Calu3 (cell line): Measurements from ENCODE around the gene TTC28. TPM values are rescaled to one million over a fixed set of nuclear protein-coding genes. Genes with fewer than 3 reads are reported as not detected.

ENCODE experiments used
- BruUV-seq: library from RNA; stranded (reverse); fragments of 400-500 nt; replicated peaks from 2 replicates; lab custom pipeline; 2021; lab: Mats Ljungman, UMichigan
- CTCF ChIA-PET: fragments of 300-600 bp; sonication (Branson Sonifier 250); formaldehyde crosslinking; loops from one replicate; lab custom pipeline; 2022; ENCODE audit warnings: antibody characterized with exemption; lab: Charles Lee
- DNase-seq: peaks from one replicate; pipeline ENCODE4 v3.0.0; 2022
- H3K27ac Mint-ChIP-seq: one replicate; pipeline ENCODE4 v1.8.0; 2022; ENCODE audit warnings: mixed read lengths; ENCODE audit not compliant: unreplicated experiment
- H3K27me3 Mint-ChIP-seq: one replicate; pipeline ENCODE4 v1.8.0; 2022; ENCODE audit warnings: mixed read lengths; ENCODE audit not compliant: unreplicated experiment
- H3K36me3 Mint-ChIP-seq: one replicate; pipeline ENCODE4 v1.8.0; 2022; ENCODE audit warnings: mild to moderate bottlenecking, moderate library complexity, mixed read lengths; ENCODE audit not compliant: insufficient read depth, unreplicated experiment
- H3K4me1 Mint-ChIP-seq: one replicate; pipeline ENCODE4 v1.8.0; 2022; ENCODE audit warnings: mild to moderate bottlenecking, low read depth, mixed read lengths; ENCODE audit not compliant: unreplicated experiment
- H3K4me3 Mint-ChIP-seq: one replicate; pipeline ENCODE4 v1.8.0; 2022; ENCODE audit warnings: mild to moderate bottlenecking, low read depth, moderate library complexity, mixed read lengths; ENCODE audit not compliant: unreplicated experiment
- H3K9me3 Mint-ChIP-seq: one replicate; pipeline ENCODE4 v1.8.0; 2022; ENCODE audit warnings: low read depth, mixed read lengths; ENCODE audit not compliant: unreplicated experiment
- CTCF ChIP-seq: fragments of 200-600 bp; IDR thresholded peaks from one replicate; pipeline ENCODE4 v1.8.0; 2022; ENCODE audit warnings: antibody characterized with exemption; ENCODE audit not compliant: unreplicated experiment
- intact Hi-C: fragments of 100-400 bp; cut with micrococcal nuclease; formaldehyde crosslinking; loops from one replicate; pipeline ENCODE4 v1.10.0; 2022; ENCODE audit not compliant: unreplicated experiment
- total RNA-seq: library from RNA; stranded (reverse); gene quantifications from 2 replicates; pipeline ENCODE4 v1.2.3, GENCODE V29; 2022

The TTC28 gene
- total RNA-seq, 1 experiment from 2014 or later = 5.2 TPM

- DNase-seq = no peak
- H3K4me3 Mint-ChIP-seq = no peak overlapping the region
- no peak for TF ChIP-seq CTCF
- CTCF ChIA-PET = interaction anchor here (0.5 kb wide), 1 partner anchor 13 kb away, joined by 3 read pairs; no protein-coding TSS in a partner anchor
- H3K27me3 Mint-ChIP-seq = peaks cover 45% of the 10 kb centered on the region
- no peaks in the 10 kb centered on the region for H3K4me1 Mint-ChIP-seq
- no TSS peak for BruUV-seq
- H3K9me3 Mint-ChIP-seq = no peaks in the 10 kb centered on the region
- H3K36me3 Mint-ChIP-seq = no peaks in the 10 kb centered on the region
- no peak overlapping the region for H3K27ac Mint-ChIP-seq
- intact Hi-C loops = no loop called here
These were observed 281.3 kb downstream of the TTC28 start for GRCh38 chr22:28398355-28398754.

GRCh38 chr22:28397306-28397705 is 282.3 kb downstream of the TTC28 start:
- no peaks in the 10 kb centered on the region for H3K36me3 Mint-ChIP-seq
- no peak for DNase-seq
- intact Hi-C loops = no loop called here
- peaks cover 45% of the 10 kb centered on the region for H3K27me3 Mint-ChIP-seq
- no peaks in the 10 kb centered on the region for H3K4me1 Mint-ChIP-seq
- BruUV-seq = no TSS peak
- no peak for TF ChIP-seq CTCF
- CTCF ChIA-PET = no interaction called here
- H3K27ac Mint-ChIP-seq = no peak overlapping the region
- H3K4me3 Mint-ChIP-seq = no peak overlapping the region
- H3K9me3 Mint-ChIP-seq = no peaks in the 10 kb centered on the region

- Mint-ChIP-seq H3K4me1 (no peaks in the 10 kb centered on the region), H3K27ac (no peak overlapping the region), H3K27me3 (peaks cover 55% of the 10 kb centered on the region), H3K36me3 (no peaks in the 10 kb centered on the region), H3K4me3 (no peak overlapping the region), H3K9me3 (peaks cover 3% of the 10 kb centered on the region)
- no peak for TF ChIP-seq CTCF
- intact Hi-C loops = no loop called here
- no peak for DNase-seq
- no TSS peak for BruUV-seq
- CTCF ChIA-PET = no interaction called here
These were observed 283.5 kb downstream of the TTC28 start for GRCh38 chr22:28395920-28396753.

GRCh38 chr22:28395520-28395919 is 284.1 kb downstream of the TTC28 start:
- Mint-ChIP-seq H3K9me3 (peaks cover 3% of the 10 kb centered on the region), H3K4me1 (no peaks in the 10 kb centered on the region), H3K27ac (no peak overlapping the region), H3K27me3 (peaks cover 57% of the 10 kb centered on the region), H3K4me3 (no peak overlapping the region), H3K36me3 (no peaks in the 10 kb centered on the region)
- no peak for TF ChIP-seq CTCF
- DNase-seq = no peak
- no TSS peak for BruUV-seq
- CTCF ChIA-PET = no interaction called here
- intact Hi-C loops = no loop called here
